ENCODE data around the gene ATOH8.

Gene ATOH8

DNA sequence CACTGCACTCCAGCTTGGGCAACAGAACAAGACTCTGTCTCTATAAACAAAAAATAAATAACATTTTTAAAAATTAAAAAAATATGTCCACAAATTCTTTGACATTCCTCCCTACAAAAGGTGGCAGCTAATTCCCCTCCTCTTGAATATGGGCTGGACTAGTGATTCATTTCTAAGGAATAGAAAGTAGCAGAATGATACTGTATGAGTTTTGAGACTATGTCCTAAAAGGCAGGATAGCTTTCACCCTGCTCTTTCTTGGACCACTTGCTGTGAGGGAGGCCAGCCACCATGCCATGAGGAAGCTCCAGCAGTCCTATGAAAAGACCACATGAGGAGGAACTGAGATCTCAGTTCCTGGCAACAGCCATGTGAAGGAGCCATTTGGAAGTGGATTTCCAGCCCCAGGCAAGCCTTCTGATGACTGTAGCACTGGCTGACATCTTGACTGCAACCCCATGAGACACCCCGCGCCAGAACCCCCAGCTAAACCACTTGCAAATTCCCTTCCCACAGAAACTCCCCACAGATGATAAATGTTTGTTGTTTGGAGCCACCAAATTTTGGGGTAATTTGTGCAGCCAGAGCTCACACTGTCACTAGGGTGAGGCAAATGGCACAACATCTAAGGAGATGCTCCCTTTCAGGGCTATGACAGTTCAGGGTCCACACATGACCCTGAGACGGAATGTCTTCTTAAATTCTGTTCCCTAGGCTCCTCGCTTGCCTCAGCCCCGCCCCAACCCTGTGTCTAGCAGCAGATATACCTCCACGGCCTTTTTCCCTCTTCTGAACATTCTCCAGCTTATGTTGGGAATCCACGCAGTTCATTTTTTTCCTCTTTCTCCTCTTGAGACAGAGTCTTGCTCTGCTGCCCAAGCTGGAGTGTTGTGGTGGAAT is 17.1 kb upstream of the ATOH8 start:
- no peak for DNase-seq (ENCODE audit: low read depth)

DNA sequence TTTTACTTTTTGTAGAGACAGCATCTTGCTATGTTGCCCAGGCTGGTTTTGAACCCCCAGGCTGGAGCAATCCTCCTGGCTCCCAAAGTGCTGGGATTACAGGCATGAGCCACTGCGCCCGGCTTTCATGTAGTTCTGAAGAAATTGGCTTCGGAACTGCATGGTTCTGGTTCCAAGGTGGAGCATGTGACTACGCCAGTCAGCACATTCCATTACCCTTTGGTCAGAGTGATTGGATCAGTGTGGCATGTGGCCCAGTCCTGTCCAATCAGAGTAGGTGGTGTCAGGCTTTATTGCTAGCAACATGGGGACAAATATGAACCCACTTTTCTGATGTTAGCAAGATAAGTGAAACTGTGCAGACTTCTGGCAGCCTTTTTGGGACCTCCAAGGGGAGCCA is 16.3 kb upstream of the ATOH8 start:
- peak; percentile 89 for DNase-seq (ENCODE audit: low read depth)

GRCh38 chr2:85737961-85738360 is 15.8 kb upstream of the ATOH8 start:
- DNase-seq (ENCODE audit: low read depth) = no peak

GRCh38 chr2:85740193-85740592 is 13.6 kb upstream of the ATOH8 start:
- no peak for DNase-seq (ENCODE audit: low read depth)

DNA sequence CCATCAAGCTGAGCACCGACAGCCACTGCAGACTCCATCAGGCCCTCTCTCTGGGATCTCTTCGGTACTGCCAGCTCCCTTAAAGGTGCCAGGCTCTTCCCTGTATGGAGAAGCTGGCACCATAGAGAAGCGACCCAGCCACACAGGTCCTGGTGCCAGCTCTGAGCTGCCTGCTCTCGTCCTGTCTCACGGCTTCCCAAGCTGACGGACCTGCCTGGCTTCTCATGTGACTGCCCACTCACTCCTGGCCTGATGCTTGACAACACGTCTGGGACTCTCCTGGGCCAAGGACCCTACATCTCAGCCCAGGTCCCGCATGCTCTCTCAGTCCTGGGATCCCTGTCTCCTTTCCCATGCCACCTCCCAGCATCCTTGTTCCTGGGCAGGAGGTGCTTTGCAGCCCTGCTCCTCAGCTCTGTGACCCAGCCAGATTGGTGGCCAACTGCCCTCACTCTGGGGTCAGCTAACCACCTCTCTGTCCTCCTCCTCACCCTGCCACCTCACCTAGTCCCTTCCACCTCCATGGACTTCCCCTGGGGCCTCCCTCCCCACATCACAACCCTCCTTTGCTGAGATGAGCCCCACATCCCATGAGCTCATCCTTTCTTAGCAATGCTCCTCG is 12.5 kb upstream of the ATOH8 start:
- no peak for DNase-seq (ENCODE audit: low read depth)

GRCh38 chr2:85741833-85742455 is 11.8 kb upstream of the ATOH8 start:
- DNase-seq (ENCODE audit: low read depth) = peak; percentile 69

- no peak for DNase-seq (ENCODE audit: low read depth)
These were observed 10.3 kb upstream of the ATOH8 start for GRCh38 chr2:85743304-85743978.

- DNase-seq (ENCODE audit: low read depth) = no peak
These were observed 9.7 kb upstream of the ATOH8 start for GRCh38 chr2:85744055-85744454.

- DNase-seq (ENCODE audit: low read depth) = peak; percentile 93
These were observed 8.8 kb upstream of the ATOH8 start for GRCh38 chr2:85744741-85745601.

GRCh38 chr2:85745619-85746018 is 8.2 kb upstream of the ATOH8 start:
- no peak for DNase-seq (ENCODE audit: low read depth)

- DNase-seq (ENCODE audit: low read depth) = no peak
These were observed 7.3 kb upstream of the ATOH8 start for GRCh38 chr2:85746321-85747004.

- no peak for DNase-seq (ENCODE audit: low read depth)
These were observed 6.3 kb upstream of the ATOH8 start for GRCh38 chr2:85747441-85747840.

GRCh38 chr2:85748039-85748734 is 5.6 kb upstream of the ATOH8 start:
- DNase-seq (ENCODE audit: low read depth) = no peak

DNA sequence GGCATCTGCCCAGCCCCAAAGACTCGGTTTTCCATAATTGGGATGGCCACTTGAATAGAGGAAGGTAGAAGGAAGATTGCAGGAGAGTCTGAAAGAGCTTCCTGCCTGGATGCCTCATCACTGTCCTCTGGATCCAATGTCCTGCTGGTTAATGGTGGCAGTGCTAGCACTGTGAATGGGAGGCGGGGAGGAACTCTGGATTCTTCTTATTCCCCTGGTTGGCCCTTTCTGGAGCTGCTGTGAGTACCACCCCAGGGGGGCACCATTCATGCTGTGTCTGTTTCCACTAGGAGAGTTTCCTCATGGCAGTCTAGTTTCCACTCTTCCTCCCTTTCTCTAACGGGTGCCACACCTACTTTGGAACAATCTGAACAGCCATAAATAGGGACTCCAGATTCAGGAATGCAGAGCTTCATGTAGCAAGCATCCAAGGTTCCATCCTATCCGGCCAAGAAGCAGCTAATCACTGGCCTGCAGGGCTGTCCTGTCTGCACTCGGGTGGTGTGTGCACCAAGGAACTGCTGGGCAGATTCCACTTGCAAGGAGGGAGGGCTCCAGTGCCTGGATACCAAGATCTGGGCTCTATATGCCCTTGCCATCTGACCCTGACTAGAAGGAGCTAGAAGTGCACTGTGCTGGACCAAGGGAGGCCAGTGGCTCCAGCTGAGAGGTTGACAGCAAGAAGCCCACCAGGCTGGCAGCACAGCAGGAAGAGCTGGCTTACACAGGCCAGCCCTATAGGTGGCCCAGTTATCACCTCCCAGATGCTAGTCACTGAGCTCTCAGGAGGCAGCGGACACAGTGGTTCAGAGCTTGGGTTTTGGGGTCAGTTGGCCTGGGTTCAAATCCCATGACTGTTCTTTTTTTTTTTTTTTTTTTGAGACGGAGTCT is 4.6 kb upstream of the ATOH8 start:
- no peak for DNase-seq (ENCODE audit: low read depth)

DNA sequence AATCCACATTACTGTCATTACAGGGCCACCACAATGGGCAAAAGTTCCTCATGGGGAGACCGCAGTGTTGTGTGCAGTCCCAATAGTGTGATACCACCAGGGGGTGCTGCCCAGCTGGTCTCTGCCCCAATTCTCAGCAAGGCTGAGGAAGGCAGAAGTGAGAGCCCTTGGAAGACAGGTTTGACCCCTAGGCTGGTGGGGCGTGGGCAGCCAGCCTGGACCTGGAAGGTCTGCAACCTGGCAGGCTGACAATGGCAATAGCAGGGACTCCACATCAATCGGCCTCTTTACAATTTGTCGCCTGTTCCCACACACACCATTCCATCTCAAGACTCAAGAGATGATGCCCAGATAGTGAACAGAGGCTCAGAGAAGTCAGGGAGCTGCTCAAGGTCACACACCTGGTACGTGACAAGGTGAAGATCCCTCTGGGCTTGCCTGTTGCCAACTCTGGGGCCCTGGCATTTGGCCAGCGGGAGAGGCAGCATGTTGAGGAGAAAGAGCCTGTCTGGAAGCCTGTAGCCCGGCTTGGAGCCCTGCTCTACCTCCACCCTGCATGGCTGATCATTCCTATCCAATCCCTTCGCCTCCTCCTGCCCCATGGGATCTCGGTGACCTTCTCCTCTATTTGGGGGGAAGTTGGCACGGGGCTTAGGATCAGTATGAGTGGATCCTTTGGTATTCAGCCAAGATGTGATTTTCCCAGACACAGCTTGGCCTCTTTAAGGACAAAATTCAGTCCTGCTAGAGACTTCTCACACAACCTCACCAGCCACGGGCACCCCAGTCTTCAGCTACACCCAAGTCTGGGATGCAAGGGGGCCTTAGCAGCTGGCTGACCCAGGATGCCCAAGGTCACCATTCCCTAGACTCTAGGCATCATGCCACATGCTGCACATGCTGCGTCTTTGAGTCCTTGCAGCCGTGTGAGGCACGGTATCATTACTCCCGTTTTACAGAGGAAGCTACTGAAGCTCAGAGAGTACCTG is 2.9 kb upstream of the ATOH8 start:
- DNase-seq (ENCODE audit: low read depth) = no peak

GRCh38 chr2:85751627-85752026 is 2.2 kb upstream of the ATOH8 start:
- DNase-seq (ENCODE audit: low read depth) = no peak

DNA sequence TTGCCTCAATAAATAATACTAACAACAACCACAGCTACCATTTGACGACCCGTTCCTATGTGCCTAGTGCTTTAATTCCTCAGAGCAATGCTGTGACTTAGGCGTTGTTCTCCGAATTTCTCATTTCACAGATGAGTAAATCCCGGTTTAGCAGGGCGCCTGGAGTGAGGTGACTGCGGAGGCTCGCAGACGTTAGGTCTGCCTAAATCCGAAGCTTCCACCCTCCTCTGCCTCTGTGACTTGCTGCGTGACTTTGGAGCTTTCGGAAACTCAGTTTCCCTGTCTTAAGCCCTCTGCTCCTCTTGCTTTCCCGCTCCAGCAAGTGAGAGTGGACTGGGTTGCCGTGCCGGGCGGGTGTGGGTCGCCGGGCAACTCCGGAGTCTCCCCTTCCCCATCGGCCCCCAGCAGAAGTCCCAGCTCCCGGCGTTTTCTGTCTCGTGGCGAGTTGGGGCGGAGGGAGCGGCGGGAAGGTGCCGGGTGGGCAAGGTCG is 711 bp upstream of the ATOH8 start:
- no peak for DNase-seq (ENCODE audit: low read depth)
